Measurements from ENCODE around the gene TRAF3.
"Not testable (repeated sequence)": the region's sequence is repeated elsewhere in the genome, so short reads cannot be mapped to it uniquely, and the experiment has no call there.

Gene TRAF3

DNA sequence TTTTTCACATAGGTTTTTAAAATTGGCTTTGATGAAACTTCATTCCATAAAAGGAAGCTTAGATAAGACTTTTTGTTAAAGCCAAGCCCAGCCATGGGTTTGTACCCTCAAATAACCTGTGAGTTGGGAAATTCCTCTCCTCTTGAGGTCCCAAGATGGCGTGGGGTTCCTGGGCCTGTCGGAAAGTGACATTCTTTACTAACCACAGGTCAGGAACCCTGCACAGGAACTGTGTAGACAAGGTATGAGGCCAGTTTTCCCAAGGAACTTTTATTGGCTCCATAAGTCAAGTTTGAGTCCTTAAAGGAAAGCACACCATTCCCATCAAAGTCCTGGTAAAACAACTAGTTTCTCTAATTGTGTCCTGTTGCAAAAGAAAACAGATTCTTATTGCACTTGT is 80.2 kb downstream of the TRAF3 start:
- TF ChIP-seq, protein P1, sequence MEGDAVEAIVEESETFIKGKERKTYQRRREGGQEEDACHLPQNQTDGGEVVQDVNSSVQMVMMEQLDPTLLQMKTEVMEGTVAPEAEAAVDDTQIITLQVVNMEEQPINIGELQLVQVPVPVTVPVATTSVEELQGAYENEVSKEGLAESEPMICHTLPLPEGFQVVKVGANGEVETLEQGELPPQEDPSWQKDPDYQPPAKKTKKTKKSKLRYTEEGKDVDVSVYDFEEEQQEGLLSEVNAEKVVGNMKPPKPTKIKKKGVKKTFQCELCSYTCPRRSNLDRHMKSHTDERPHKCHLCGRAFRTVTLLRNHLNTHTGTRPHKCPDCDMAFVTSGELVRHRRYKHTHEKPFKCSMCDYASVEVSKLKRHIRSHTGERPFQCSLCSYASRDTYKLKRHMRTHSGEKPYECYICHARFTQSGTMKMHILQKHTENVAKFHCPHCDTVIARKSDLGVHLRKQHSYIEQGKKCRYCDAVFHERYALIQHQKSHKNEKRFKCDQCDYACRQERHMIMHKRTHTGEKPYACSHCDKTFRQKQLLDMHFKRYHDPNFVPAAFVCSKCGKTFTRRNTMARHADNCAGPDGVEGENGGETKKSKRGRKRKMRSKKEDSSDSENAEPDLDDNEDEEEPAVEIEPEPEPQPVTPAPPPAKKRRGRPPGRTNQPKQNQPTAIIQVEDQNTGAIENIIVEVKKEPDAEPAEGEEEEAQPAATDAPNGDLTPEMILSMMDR (IDR thresholded peaks at IDR 0.05; ENCODE audit: low read depth, low read length), result no peak
- in situ Hi-C loops (cut with HindIII; ENCODE audit: low sequenced_read_pairs), result no loop called here
- no peak overlapping the region for H3K4me3 ChIP-seq (ENCODE audit: low read depth, low read length)
- no peak for DNase-seq (ENCODE audit: low read depth, low spot score)

DNA sequence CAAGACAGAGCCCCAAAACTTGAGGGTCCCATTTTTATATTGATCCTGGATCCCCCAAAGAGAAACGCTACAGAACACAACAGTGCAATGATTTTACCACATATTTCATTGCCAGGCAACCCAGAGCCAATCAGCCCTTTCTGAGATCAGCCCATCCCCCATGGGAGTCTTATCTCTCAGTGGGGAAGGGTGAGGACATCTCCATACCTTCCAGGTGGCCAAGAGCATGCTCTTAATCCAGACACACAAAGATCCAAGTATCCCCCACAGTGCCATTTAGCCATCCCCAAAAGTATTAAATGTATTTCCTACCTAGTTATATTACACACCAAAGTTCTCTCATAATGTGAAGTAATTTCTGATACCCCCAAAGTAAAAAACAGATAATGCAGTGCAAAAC is 82.7 kb downstream of the TRAF3 start:
- DNase-seq (ENCODE audit: low read depth, low spot score), result no peak
- no peak overlapping the region for H3K4me3 ChIP-seq (ENCODE audit: low read depth, low read length)
- in situ Hi-C loops (cut with HindIII; ENCODE audit: low sequenced_read_pairs), result no loop called here
- TF ChIP-seq, protein P1 (IDR thresholded peaks at IDR 0.05; ENCODE audit: low read depth, low read length), result no peak

- TF ChIP-seq, protein P1 (IDR thresholded peaks at IDR 0.05; ENCODE audit: low read depth, low read length), result no peak
- no peak for DNase-seq (ENCODE audit: low read depth, low spot score)
- in situ Hi-C loops (cut with HindIII; ENCODE audit: low sequenced_read_pairs), result no loop called here
- H3K4me3 ChIP-seq (ENCODE audit: low read depth, low read length), result no peak overlapping the region
Measured at GRCh38 chr14:102862154-102862773, 85.0 kb downstream of the TRAF3 start.

DNA sequence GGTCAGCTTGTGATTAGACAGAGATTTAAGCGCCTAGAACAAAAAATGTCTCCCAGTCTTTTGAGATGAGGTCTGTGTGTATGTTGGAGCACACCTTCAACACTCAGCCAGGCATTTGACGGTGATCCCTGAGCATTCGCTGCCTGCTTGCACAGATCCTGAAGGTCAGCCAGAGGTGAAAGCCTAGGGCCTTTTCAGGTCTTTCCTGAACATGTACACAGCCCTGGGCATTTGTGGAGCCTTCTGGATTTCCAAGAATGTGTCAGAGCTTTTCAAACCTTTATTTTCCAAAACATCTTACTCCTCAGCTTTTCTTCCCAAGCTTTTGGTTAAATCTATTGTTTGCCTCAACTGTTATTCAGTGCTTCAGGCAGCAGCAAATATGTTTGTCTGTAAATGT is 86.1 kb downstream of the TRAF3 start:
- no peak for DNase-seq (ENCODE audit: low read depth, low spot score)
- TF ChIP-seq, protein P1 (IDR thresholded peaks at IDR 0.05; ENCODE audit: low read depth, low read length), result no peak
- H3K4me3 ChIP-seq (ENCODE audit: low read depth, low read length), result no peak overlapping the region
- in situ Hi-C loops (cut with HindIII; ENCODE audit: low sequenced_read_pairs), result no loop called here

GRCh38 chr14:102865916-102866315 is 88.7 kb downstream of the TRAF3 start:
- H3K4me3 ChIP-seq (ENCODE audit: low read depth, low read length); in situ Hi-C loops (cut with HindIII; ENCODE audit: low sequenced_read_pairs); DNase-seq (ENCODE audit: low read depth, low spot score): not testable (repeated sequence)

- in situ Hi-C loops (cut with HindIII; ENCODE audit: low sequenced_read_pairs), result no loop called here
- no peak overlapping the region for H3K4me3 ChIP-seq (ENCODE audit: low read depth, low read length)
- TF ChIP-seq, protein P1 (IDR thresholded peaks at IDR 0.05; ENCODE audit: low read depth, low read length), result no peak
- no peak for DNase-seq (ENCODE audit: low read depth, low spot score)
Measured at GRCh38 chr14:102866982-102867761, 89.9 kb downstream of the TRAF3 start.

Measured in astrocyte of the spinal cord (primary cell).